Right lobe of liver (tissue), 4 donors: ENCODE data around the gene KMT2A.

ENCODE experiments used
- CTCF ChIP-seq, 4 donors: fragments of 200-600 bp in 3 of 4; fragments of 450-650 bp in 1 of 4; IDR thresholded peaks; one replicate each; pipeline versions ENCODE4 v1.5.1 to v1.8.0; 2016 to 2022; ENCODE audit warnings: antibody characterized with exemption in 4 of 4, mild to moderate bottlenecking in 2 of 4
- POLR2A ChIP-seq: fragments of 450-650 bp; IDR thresholded peaks from one replicate; pipeline ENCODE4 v1.6.1; 2017; ENCODE audit warnings: antibody characterized with exemption, mild to moderate bottlenecking
- donor health status: DM: no; HTN: no; CAD: no.
- donor health status: DM: no; HTN: no; CAD: no.
- donor health status: DM: no; HTN: yes; CAD: no.

DNA sequence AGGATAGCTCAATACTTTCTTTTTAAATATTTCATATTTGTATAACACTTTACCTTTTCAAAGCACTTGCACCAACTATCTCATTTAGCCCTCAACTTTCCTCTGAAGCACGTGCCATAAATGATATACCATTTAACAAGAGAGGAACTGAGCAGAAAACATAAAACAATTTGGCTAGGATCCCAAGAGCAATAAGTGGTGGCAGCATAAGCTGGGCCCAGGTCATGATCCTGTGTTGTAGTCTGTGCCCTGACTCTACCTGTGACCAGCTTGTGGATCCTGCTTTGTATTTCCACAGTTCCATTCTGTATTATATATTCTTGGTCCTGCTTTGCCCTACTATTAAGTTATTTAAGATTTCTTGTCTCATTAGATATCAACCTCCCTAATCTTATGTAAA lies 23.4 kb upstream of the KMT2A start:
- TF ChIP-seq POLR2A (no peak), CTCF (IDR thresholded peaks at IDR 0.05) (no peak)
